Mesodermal cell (in vitro differentiated cells): ENCODE results near the gene APOO.

Experiments used
- H3K27ac ChIP-seq: 2 replicates; pipeline ENCODE4 v1.7.0; 2013; ENCODE audit warnings: mild to moderate bottlenecking, low read depth, low read length, moderate library complexity; ENCODE audit not compliant: severe bottlenecking
- H3K36me3 ChIP-seq: 2 replicates; pipeline ENCODE4 v1.7.1; 2013; ENCODE audit warnings: mild to moderate bottlenecking, low read length, moderate library complexity; ENCODE audit not compliant: control insufficient read depth, insufficient read depth
- H3K4me1 ChIP-seq: one replicate; pipeline ENCODE4 v1.7.1; 2013; ENCODE audit warnings: mild to moderate bottlenecking, low read length; ENCODE audit not compliant: insufficient read depth, control insufficient read depth, poor library complexity, severe bottlenecking
- H3K4me3 ChIP-seq: 2 replicates; pipeline ENCODE4 v1.7.0; 2013; ENCODE audit warnings: low read length, control low read depth, mild to moderate bottlenecking; ENCODE audit not compliant: insufficient read depth, poor library complexity, severe bottlenecking; ENCODE audit errors: extremely low read depth
- H3K9me3 ChIP-seq: 2 replicates; pipeline ENCODE4 v1.7.1; 2013; ENCODE audit warnings: mild to moderate bottlenecking, low read length, moderate library complexity; ENCODE audit not compliant: control insufficient read depth
- WGBS, 2 experiments: methylation state at CpG; one replicate each; pipeline ENCODE4 v1.1.5; 2013; ENCODE audit warnings: missing lambda C conversion rate in 2 of 2; ENCODE audit not compliant: insufficient coverage in 2 of 2; 5-methylcytosine and 5-hydroxymethylcytosine counted together

APOO gene

DNA sequence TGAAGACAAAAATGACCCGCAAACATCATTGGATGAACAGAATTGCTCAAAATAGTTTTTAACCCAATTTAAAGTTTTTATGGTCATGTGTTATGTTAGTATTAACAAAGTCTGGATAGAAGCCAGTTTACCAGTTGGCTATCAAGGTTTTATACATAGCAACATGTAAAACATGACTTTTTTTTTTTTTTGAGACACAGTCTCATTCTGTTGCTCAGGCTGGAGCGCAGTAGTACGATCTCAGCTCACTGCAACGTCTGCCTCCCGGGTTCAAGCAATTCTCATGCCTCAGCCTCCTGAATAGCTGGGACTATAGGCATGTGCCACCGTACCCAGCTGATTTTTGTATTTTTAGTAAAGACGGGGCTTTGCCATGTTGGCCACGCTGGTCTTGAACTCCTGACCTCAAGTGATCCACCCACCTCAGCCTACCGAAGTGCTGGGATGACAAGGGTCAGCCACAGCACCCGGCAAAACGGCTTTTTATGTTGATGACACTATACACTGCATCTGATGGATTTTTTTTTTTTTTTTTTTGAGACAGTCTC lies 121.4 kb downstream of the APOO start:
- H3K27ac ChIP-seq: no peak overlapping the region
- 100% methylated on average over 1 of the region's 11 CpGs; no CpG with 5 or more reads in 1 of the 2 experiments for WGBS, 2 experiments
- no peak overlapping the region for H3K4me3 ChIP-seq

GRCh38 chrX:23785580-23785979 lies 122.2 kb downstream of the APOO start:
- peaks cover 5% of the 10 kb centered on the region for H3K4me1 ChIP-seq
- H3K9me3 ChIP-seq: no peaks in the 10 kb centered on the region
- peaks cover 7% of the 10 kb centered on the region for H3K36me3 ChIP-seq
- no peak overlapping the region for H3K27ac ChIP-seq
- H3K4me3 ChIP-seq: no peak overlapping the region
- WGBS, 2 experiments: no CpG with 5 or more reads among the region's 2 CpGs

More for the DNA sequence above, 121.4 kb downstream of the APOO start:
- Histone ChIP-seq H3K4me1 (peaks cover 2% of the 10 kb centered on the region), H3K36me3 (peaks cover 7% of the 10 kb centered on the region), H3K9me3 (no peaks in the 10 kb centered on the region)

DNA sequence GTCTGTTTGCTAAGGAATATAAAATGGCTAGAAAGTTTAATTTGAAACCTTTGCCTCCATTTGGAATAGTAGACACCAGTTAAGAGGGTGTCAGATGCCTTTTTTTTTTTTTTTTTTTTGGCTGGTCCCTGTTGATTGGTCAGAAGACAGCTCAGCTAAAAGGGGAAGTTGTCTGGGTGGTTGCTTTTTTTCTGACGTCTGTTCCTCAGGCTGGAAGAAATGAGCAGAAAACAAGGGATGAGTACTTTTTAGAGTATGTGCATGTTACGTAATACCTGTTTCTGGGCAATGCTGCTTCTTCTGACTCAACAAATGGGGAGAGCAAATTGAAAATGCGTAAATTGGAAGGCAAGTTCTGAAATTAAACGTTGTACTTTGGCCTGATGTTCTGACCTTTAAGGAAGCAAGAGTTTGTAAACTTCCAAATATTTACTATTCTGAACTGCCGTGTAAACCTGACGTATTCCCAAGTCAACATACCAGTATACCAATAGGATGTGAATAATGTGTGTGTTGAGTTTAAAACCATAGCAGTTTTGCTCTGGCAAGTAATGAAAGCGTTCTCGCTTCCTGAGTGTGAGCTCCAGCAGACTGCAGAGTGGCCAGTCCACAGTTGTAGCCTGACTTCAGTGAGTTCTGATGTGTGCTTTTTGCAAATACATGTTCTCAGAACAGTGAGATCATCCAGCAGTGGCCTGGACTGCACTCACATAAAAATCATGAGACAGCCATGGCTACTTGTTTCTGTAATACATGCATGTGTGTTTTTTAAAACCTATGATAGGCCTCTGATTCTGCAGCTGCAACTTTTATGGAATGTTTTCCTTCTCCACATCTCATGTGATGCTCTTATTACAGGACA lies 123.0 kb downstream of the APOO start:
- Histone ChIP-seq H3K4me1 (peaks cover 5% of the 10 kb centered on the region), H3K27ac (no peak overlapping the region), H3K36me3 (peaks cover 7% of the 10 kb centered on the region), H3K9me3 (no peaks in the 10 kb centered on the region), H3K4me3 (peak overlapping the region; percentile 50)
- 97% methylated on average over 3 of the region's 8 CpGs; no CpG with 5 or more reads in 1 of the 2 experiments for WGBS, 2 experiments

DNA sequence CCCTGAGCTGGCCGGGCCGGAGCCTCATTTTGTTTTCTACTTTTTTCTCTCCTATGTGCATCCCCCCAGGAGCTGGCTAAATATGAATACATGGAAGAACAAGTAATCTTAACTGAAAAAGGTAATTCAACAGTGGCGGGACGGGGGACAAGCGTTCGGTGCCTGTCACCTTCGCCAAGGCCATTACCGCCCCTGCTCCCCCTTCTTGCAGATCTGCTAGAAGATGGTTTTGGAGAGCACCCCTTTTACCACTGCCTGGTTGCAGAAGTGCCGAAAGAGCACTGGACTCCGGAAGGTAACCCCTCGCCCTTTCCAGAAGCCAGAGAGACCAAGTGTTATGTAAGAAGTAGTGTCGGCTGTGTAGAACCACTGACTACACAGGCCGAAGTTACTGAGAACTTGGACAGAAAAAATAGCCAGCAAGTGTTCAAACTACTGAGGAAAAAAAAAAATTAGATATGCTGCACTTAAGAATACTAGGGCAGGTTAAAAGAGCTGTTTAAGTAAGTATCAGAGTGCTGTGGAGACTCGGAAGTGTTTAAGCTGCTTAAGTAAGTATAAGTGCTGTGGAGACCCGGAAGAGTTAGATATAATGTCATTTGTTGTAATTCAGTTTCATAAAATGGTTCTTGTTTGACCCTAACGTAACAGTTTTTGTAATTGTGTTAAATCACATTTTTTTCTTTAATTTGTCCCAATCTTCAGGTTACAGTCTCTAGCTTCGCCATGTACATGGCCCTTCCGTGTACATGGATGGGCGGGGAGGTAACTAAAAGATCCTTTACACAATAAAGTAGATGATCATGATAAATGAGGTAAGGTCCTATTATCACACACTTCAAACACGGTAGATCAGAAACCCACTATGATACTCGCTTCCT lies 123.9 kb downstream of the APOO start:
- WGBS, 2 experiments: 10 to 39% methylated on average over 6 to 9 of the region's 21 CpGs
- H3K9me3 ChIP-seq: no peaks in the 10 kb centered on the region
- peaks cover 5% of the 10 kb centered on the region for H3K4me1 ChIP-seq
- peaks cover 7% of the 10 kb centered on the region for H3K36me3 ChIP-seq
- peak overlapping the region; percentile 50 for H3K4me3 ChIP-seq
- no peak overlapping the region for H3K27ac ChIP-seq
